SU-DHL-6 (cell line): ENCODE measurements around the gene S1PR1.

Experiments used
- CTCF ChIP-seq: fragments of 200-600 bp; sonication (generic); IDR thresholded peaks from one replicate; pipeline ENCODE4 v1.5.1; 2017; ENCODE audit warnings: antibody characterized with exemption, mild to moderate bottlenecking, low read length, moderate library complexity; ENCODE audit not compliant: insufficient read depth, poor library complexity, severe bottlenecking
- EZH2phosphoT487 ChIP-seq: fragments of 200-600 bp; sonication (generic), shearing (Covaris generic); conservative IDR thresholded peaks from 2 replicates; pipeline ENCODE4 v1.6.1; 2018; ENCODE audit warnings: mild to moderate bottlenecking, antibody characterized with exemption, low read length, moderate library complexity, mixed read lengths

- no peak for TF ChIP-seq CTCF
- no peak for TF ChIP-seq EZH2phosphoT487
Observed at GRCh38 chr1:101278238-101278637, 41.4 kb downstream of the S1PR1 start.
